Measurements from ENCODE around the gene PROM2.
"Not testable (repeated sequence)": the region's sequence is repeated elsewhere in the genome, so short reads cannot be mapped to it uniquely, and the experiment has no call there.

Gene PROM2

GRCh38 chr2:95269036-95269680 is 5.1 kb upstream of the PROM2 start:
- DNase-seq (ENCODE audit: low read depth in 2 of 2) = no peak

GRCh38 chr2:95269745-95270144 is 4.5 kb upstream of the PROM2 start:
- not testable (repeated sequence) for DNase-seq (ENCODE audit: low read depth in 2 of 2)

GRCh38 chr2:95270541-95271081 is 3.6 kb upstream of the PROM2 start:
- no peak for DNase-seq (ENCODE audit: low read depth in 2 of 2)

GRCh38 chr2:95271381-95271971 is 2.8 kb upstream of the PROM2 start:
- DNase-seq (ENCODE audit: low read depth in 2 of 2) = no peak

GRCh38 chr2:95272299-95272751 is 1.9 kb upstream of the PROM2 start:
- DNase-seq (ENCODE audit: low read depth in 2 of 2) = no peak

GRCh38 chr2:95272781-95273180 is 1.5 kb upstream of the PROM2 start:
- no peak for DNase-seq (ENCODE audit: low read depth in 2 of 2)

- DNase-seq (ENCODE audit: low read depth in 2 of 2) = no peak
These were observed 521 bp upstream of the PROM2 start for GRCh38 chr2:95273566-95274290.

GRCh38 chr2:95275151-95275515 is 884 bp downstream of the PROM2 start:
- no peak for DNase-seq (ENCODE audit: low read depth in 2 of 2)

GRCh38 chr2:95275601-95276243 is 1.5 kb downstream of the PROM2 start:
- DNase-seq (ENCODE audit: low read depth in 2 of 2) = no peak

GRCh38 chr2:95276244-95276887 is 2.1 kb downstream of the PROM2 start:
- no peak for DNase-seq (ENCODE audit: low read depth in 2 of 2)

GRCh38 chr2:95276888-95277245 is 2.6 kb downstream of the PROM2 start:
- DNase-seq (ENCODE audit: low read depth in 2 of 2) = no peak

- no peak for DNase-seq (ENCODE audit: low read depth in 2 of 2)
These were observed 3.1 kb downstream of the PROM2 start for GRCh38 chr2:95277246-95277906.

- DNase-seq (ENCODE audit: low read depth in 2 of 2) = no peak
These were observed 3.8 kb downstream of the PROM2 start for GRCh38 chr2:95278051-95278471.

- DNase-seq (ENCODE audit: low read depth in 2 of 2) = no peak
These were observed 4.5 kb downstream of the PROM2 start for GRCh38 chr2:95278637-95279225.

GRCh38 chr2:95279435-95280035 is 5.3 kb downstream of the PROM2 start:
- DNase-seq (ENCODE audit: low read depth in 2 of 2) = no peak

GRCh38 chr2:95281071-95281470 is 6.8 kb downstream of the PROM2 start:
- no peak for DNase-seq (ENCODE audit: low read depth in 2 of 2)

GRCh38 chr2:95281786-95282185 is 7.5 kb downstream of the PROM2 start:
- no peak for DNase-seq (ENCODE audit: low read depth in 2 of 2)

- no peak for DNase-seq (ENCODE audit: low read depth in 2 of 2)
These were observed 8.2 kb downstream of the PROM2 start for GRCh38 chr2:95282458-95282857.

GRCh38 chr2:95283562-95283961 is 9.3 kb downstream of the PROM2 start:
- no peak for DNase-seq (ENCODE audit: low read depth in 2 of 2)

- no peak for DNase-seq (ENCODE audit: low read depth in 2 of 2)
These were observed 10.8 kb downstream of the PROM2 start for GRCh38 chr2:95284886-95285541.

All from stimulated activated CD8-positive, alpha-beta memory T cell treated with anti-CD3 and anti-CD28 coated beads, Interleukin-7, amount 100 ng/mL, for 4 hours (primary cell).